ENCODE data around the gene DCST1. TPM values are rescaled to one million over a fixed set of nuclear protein-coding genes. Genes with fewer than 3 reads are reported as not detected.
A peak's percentile ranks its signal among the peaks of the same experiment; 100 is the strongest.

Gene DCST1
- total RNA-seq, 3 donors from 2014 or later, result 0.19 to 0.20 TPM; not detected in 1

DNA sequence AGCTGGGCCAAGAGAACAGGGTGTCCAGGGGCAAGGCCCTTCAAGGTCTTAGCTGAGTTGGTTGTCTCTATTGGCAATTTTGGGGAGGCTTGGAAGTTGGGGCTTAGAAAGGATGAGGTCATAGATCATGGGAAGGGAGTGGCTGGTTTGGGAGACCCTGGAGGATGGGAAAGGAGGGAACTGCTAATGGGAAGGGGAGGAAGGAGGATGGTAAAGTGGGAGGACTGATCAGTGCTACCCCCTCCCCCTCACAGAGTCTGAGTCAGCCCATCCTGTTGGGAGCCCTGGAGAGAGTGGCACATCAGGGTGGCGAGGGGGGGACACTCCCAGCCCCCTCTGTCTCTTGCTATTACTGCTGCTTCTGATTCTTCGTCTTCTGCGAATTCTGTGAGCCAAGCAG is 35.0 kb downstream of the DCST1 start:
- TF ChIP-seq, protein P1, sequence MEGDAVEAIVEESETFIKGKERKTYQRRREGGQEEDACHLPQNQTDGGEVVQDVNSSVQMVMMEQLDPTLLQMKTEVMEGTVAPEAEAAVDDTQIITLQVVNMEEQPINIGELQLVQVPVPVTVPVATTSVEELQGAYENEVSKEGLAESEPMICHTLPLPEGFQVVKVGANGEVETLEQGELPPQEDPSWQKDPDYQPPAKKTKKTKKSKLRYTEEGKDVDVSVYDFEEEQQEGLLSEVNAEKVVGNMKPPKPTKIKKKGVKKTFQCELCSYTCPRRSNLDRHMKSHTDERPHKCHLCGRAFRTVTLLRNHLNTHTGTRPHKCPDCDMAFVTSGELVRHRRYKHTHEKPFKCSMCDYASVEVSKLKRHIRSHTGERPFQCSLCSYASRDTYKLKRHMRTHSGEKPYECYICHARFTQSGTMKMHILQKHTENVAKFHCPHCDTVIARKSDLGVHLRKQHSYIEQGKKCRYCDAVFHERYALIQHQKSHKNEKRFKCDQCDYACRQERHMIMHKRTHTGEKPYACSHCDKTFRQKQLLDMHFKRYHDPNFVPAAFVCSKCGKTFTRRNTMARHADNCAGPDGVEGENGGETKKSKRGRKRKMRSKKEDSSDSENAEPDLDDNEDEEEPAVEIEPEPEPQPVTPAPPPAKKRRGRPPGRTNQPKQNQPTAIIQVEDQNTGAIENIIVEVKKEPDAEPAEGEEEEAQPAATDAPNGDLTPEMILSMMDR (IDR thresholded peaks at IDR 0.05), result no peak
- Histone ChIP-seq H3K4me3 (no peak overlapping the region), H3K9me3 (no peaks in the 10 kb centered on the region), H3K4me1 (ENCODE audit: low read depth) (peaks cover 23% of the 10 kb centered on the region), H3K36me3 (ENCODE audit: low read depth) (no peaks in the 10 kb centered on the region)
- no peak for ATAC-seq
- no peak for DNase-seq
- intact Hi-C loops (cut with DNase I, micrococcal nuclease), result no loop called here

- intact Hi-C loops (cut with DNase I, micrococcal nuclease), result no loop called here
- Histone ChIP-seq H3K4me3 (no peak overlapping the region), H3K36me3 (ENCODE audit: low read depth) (no peaks in the 10 kb centered on the region), H3K4me1 (ENCODE audit: low read depth) (peaks cover 21% of the 10 kb centered on the region), H3K9me3 (no peaks in the 10 kb centered on the region)
- TF ChIP-seq, protein P1 (IDR thresholded peaks at IDR 0.05), result no peak
- peak in 2 of 3 donors; percentile 37 to 46 for DNase-seq
- ATAC-seq, result peak; percentile 17
Observed at GRCh38 chr1:155069551-155070157, 36.0 kb downstream of the DCST1 start.

DNA sequence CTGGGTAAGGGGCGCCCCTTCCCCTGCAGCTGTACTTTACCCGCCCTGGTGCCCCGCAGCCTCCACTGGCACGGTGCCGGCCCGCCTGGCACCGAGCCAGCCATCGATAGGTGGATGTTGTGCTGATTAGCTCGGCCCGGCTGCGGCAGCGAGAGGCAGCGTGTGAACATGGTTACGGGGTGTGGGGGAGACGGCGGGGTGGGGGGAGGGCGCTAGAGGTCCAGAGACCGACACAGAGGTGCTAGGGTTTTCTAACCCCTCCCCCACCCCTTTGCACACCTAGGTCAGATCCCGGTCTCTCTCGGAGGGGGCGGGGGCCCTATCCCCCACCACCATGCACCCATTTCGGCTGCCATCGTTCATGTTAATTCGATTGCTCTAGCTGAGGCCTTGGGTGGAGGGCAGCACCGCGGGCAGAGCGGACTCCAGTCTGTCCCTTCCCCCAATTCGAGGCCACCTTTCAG is 36.6 kb downstream of the DCST1 start:
- DNase-seq (peak; percentile 32 to 51 (median 49)), ATAC-seq (peak; percentile 7)
- Histone ChIP-seq H3K4me1 (ENCODE audit: low read depth) (peaks cover 16% of the 10 kb centered on the region), H3K9me3 (no peaks in the 10 kb centered on the region), H3K4me3 (no peak overlapping the region), H3K36me3 (ENCODE audit: low read depth) (no peaks in the 10 kb centered on the region)
- intact Hi-C loops (cut with DNase I, micrococcal nuclease), result no loop called here
- TF ChIP-seq, protein P1 (IDR thresholded peaks at IDR 0.05), result no peak

DNA sequence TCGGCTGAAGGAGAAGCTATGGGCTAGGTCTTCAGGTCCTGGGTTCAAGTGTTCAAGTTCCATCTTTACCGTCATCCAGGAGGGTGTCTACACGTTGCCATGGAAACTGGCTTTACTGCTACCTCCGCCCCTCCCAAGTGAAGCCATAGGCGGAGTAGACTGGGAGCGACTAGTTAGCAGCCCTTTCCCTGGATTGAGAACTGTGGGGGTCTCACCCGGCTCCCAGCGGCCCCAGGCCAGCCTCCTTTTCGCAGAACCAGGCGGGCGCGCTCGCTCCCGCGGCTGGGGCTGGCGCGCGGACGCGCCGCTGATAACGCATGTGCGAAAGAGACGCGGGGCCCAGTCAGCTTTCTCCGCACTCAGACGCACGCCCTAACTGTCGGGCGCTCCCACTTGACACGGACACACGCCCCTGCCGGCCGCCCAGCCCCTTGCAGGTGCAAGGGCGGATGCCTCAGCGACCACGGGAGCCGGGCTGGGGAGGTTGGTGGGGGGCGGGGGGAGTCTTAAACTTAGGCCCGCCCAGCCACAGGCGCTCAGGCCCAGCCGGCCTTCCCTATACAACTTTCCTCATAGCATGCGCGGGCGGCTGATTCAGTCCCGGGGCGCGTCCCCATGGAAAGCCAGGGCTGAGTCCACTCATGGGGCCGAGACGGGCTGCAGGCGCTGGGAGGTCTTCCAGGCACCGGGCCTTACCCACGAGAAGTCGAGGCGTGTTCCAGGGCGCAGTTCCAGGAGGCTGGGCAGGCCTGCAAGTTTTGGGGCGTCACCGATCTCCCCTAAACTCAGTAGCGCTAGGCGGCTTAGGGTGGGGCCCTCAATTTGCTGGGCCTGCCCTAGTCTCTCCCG is 37.3 kb downstream of the DCST1 start:
- H3K4me1 ChIP-seq (ENCODE audit: low read depth), result peaks cover 16% of the 10 kb centered on the region
- no peaks in the 10 kb centered on the region for H3K36me3 ChIP-seq (ENCODE audit: low read depth)
- TF ChIP-seq, protein P1 (IDR thresholded peaks at IDR 0.05), result peak; percentile 64

DNA sequence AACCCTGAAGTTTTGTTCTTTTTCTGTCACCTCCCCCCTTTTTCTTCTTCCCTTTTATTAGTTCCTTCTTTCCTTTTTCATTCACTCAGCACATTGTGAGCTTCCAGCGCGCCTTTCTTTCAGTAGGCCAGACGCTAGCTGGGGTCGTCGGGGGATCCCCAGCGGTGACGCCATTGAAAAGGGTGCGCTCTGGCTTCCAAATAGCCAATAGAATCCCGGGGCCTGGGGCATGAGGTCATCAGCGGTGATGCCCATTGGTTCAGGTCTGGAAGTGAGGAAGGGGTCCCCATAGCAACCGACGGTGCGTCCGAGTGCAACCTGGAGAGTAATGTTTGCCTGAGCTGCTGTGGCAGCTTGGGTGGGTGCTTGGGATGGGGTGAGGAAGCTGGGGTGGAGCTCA is 38.1 kb downstream of the DCST1 start:
- H3K36me3 ChIP-seq (ENCODE audit: low read depth), result no peaks in the 10 kb centered on the region
- DNase-seq, result peak in 2 of 3 donors; percentile 39 to 54
- H3K4me3 ChIP-seq, result no peak overlapping the region

More for the DNA sequence above, 37.3 kb downstream of the DCST1 start:
- ATAC-seq (peak; percentile 92), DNase-seq (peak; percentile 88 to 91 (median 90))
- intact Hi-C loops (cut with DNase I, micrococcal nuclease), result no loop called here
- H3K4me3 ChIP-seq, result peak overlapping the region; percentile 9
- H3K9me3 ChIP-seq, result no peaks in the 10 kb centered on the region

More for the DNA sequence above, 38.1 kb downstream of the DCST1 start:
- no peaks in the 10 kb centered on the region for H3K9me3 ChIP-seq
- intact Hi-C loops (cut with DNase I, micrococcal nuclease), result no loop called here
- ATAC-seq, result no peak
- H3K4me1 ChIP-seq (ENCODE audit: low read depth), result peaks cover 16% of the 10 kb centered on the region
- TF ChIP-seq, protein P1 (IDR thresholded peaks at IDR 0.05), result no peak

Data from mucosa of descending colon (tissue), 3 donors.